Kidney (tissue), 14 donors: Measurements from ENCODE around the gene PLCL2. TPM values are rescaled to one million over a fixed set of nuclear protein-coding genes. Genes with fewer than 3 reads are reported as not detected.

ENCODE experiments used
- DNase-seq, 5 donors: peaks; one replicate each; pipeline ENCODE4 v3.0.0-alpha.2; 2013 to 2020
- FAIRE-seq: peaks from 2 replicates; lab custom pipeline; 2012; peaks lifted over from hg19 to GRCh38; lab: Jason Lieb, UNC
- H3K27ac ChIP-seq, 2 donors: one replicate each; pipeline ENCODE4 v1.7.0; 2013; ENCODE audit warnings: low read depth in 2 of 2, low read length in 2 of 2, inconsistent platforms in 1 of 2
- H3K27me3 ChIP-seq: one replicate; pipeline ENCODE4 v1.7.1; 2013; ENCODE audit warnings: low read length, inconsistent platforms; ENCODE audit not compliant: control insufficient read depth, insufficient read depth
- H3K36me3 ChIP-seq, 3 donors: one replicate each; pipeline versions ENCODE4 v1.7.0 to v1.7.1; 2013; ENCODE audit warnings: low read length in 3 of 3, control low read depth in 1 of 3, inconsistent platforms in 1 of 3; ENCODE audit not compliant: insufficient read depth in 3 of 3, control insufficient read depth in 2 of 3
- H3K4me1 ChIP-seq, 3 donors: one replicate each; pipeline versions ENCODE4 v1.7.0 to v1.7.1; 2013; ENCODE audit warnings: low read length in 3 of 3, inconsistent platforms in 1 of 3, low read depth in 1 of 3; ENCODE audit not compliant: control insufficient read depth in 2 of 3, insufficient read depth in 2 of 3
- H3K4me3 ChIP-seq, 3 donors: one replicate each; pipeline versions ENCODE4 v1.7.0 to v1.8.1; 2013; ENCODE audit warnings: low read length in 3 of 3, control low read depth in 1 of 3, inconsistent platforms in 1 of 3
- H3K9ac ChIP-seq, 3 donors: one replicate each; pipeline versions ENCODE4 v1.7.0 to v1.7.1; 2013; ENCODE audit warnings: low read length in 3 of 3, control low read depth in 1 of 3, inconsistent platforms in 1 of 3
- H3K9me3 ChIP-seq, 3 donors: one replicate each; pipeline versions ENCODE4 v1.7.0 to v1.7.1; 2013; ENCODE audit warnings: low read length in 3 of 3, control low read depth in 1 of 3, inconsistent platforms in 1 of 3; ENCODE audit not compliant: control insufficient read depth in 2 of 3, insufficient read depth in 1 of 3
- CTCF ChIP-seq: IDR thresholded peaks from 3 replicates; pipeline ENCODE4 v1.5.1; 2012; ENCODE audit warnings: mild to moderate bottlenecking, moderate library complexity, borderline replicate concordance; ENCODE audit not compliant: insufficient read depth; ENCODE audit errors: extremely low read depth
- intact Hi-C: fragments of 100-400 bp; cut with DNase I; formaldehyde crosslinking; loops from one replicate; pipeline ENCODE4 v1.11.1; 2022
- polyA plus RNA-seq: library from polyadenylated mRNA; stranded (reverse); fragments of 350-450 nt; fragmentation: Illumina TruSeq; extraction: RNeasy Lipid Tissue Mini Kit (QIAGEN cat#74804); gene quantifications from one replicate; pipeline ENCODE4 v1.2.3, GENCODE V29; 2014; ENCODE audit warnings: low read depth, low replicate concordance; ENCODE audit not compliant: insufficient read depth
- total RNA-seq: library from RNA; stranded (reverse); fragmentation: NEBNext Ultra II Directional; extraction: Animal tissue kit (Norgen Biotek cat#: 25700); gene quantifications from one replicate; pipeline ENCODE4 v1.2.1, GENCODE V29; 2021
- donor health status: control.
- donor health status: control.
- donor health status: control.
- donor health status: control.
- donor health status: control.
- donor health status: DM: yes; HTN: yes; CAD: no.
- donor health status: Normal renal cell carcinoma (clear cell type).

Gene PLCL2
- total and polyA plus RNA-seq, 2 donors from 2014 or later, result 10.5 to 19.1 TPM

- peak overlapping the region; percentile 37 to 57 (median 56) for H3K4me3 ChIP-seq
- H3K27me3 ChIP-seq, result no peaks in the 10 kb centered on the region
- peak; percentile 68 for TF ChIP-seq CTCF
- intact Hi-C loops, result no loop called here
- H3K9me3 ChIP-seq, result no peaks in the 10 kb centered on the region
- H3K27ac ChIP-seq, result peak overlapping the region; percentile 67 to 81
- peak; percentile 78 to 88 (median 85) for DNase-seq
- FAIRE-seq, result no peak
- H3K36me3 ChIP-seq, result no peaks in the 10 kb centered on the region
- peaks cover 0 to 9% (median 2%) of the 10 kb centered on the region in 3 donors for H3K4me1 ChIP-seq
- peak overlapping the region in 2 of 3 donors; percentile 32 to 34 for H3K9ac ChIP-seq
Measured at GRCh38 chr3:16884084-16884747, 539 bp upstream of the PLCL2 start.

- Histone ChIP-seq H3K27ac (peak overlapping the region; percentile 66 to 94), H3K4me1 (peaks cover 0 to 23% (median 3%) of the 10 kb centered on the region in 3 donors), H3K4me3 (peak overlapping the region; percentile 87 to 98 (median 89)), H3K9ac (peak overlapping the region; percentile 68 to 89 (median 78)), H3K27me3 (no peaks in the 10 kb centered on the region), H3K36me3 (no peaks in the 10 kb centered on the region), H3K9me3 (no peaks in the 10 kb centered on the region)
- TF ChIP-seq CTCF, result no peak
- no peak for FAIRE-seq
- intact Hi-C loops, result no loop called here
- DNase-seq, result peak in 1 of 5 donors; percentile 54
Measured at GRCh38 chr3:16885593-16886302, 993 bp downstream of the PLCL2 start.

GRCh38 chr3:16886303-16886683 lies 1.5 kb downstream of the PLCL2 start:
- Histone ChIP-seq H3K9ac (peak overlapping the region; percentile 13 to 89 (median 68)), H3K9me3 (no peaks in the 10 kb centered on the region), H3K4me3 (peak overlapping the region; percentile 40 to 98 (median 89)), H3K27ac (peak overlapping the region; percentile 66 to 94), H3K27me3 (no peaks in the 10 kb centered on the region), H3K4me1 (peaks cover 0 to 27% (median 5%) of the 10 kb centered on the region in 3 donors), H3K36me3 (no peaks in the 10 kb centered on the region)
- no peak for TF ChIP-seq CTCF
- DNase-seq (no peak), FAIRE-seq (no peak)
- intact Hi-C loops, result no loop called here
